DOHH2 (cell line): Measurements from ENCODE around the gene PRL.

Source experiments
- H3F3A ChIP-seq: fragments of 200-600 bp; sonication (generic), shearing (Covaris generic); 2 replicates; pipeline ENCODE4 v1.6.0; 2016; ENCODE audit warnings: antibody characterized with exemption, mild to moderate bottlenecking; ENCODE audit not compliant: control insufficient read depth, insufficient read depth
- H3K27ac ChIP-seq: fragments of 200-600 bp; sonication (generic); 2 replicates; pipeline ENCODE4 v1.5.1; 2014; ENCODE audit warnings: low read depth, mild to moderate bottlenecking, low read length, moderate library complexity
- H3K27me3 ChIP-seq: fragments of 200-600 bp; sonication (generic); 2 replicates; pipeline ENCODE4 v1.6.1; 2014; ENCODE audit warnings: mild to moderate bottlenecking, low read length, mixed read lengths; ENCODE audit not compliant: control insufficient read depth
- H3K36me3 ChIP-seq: fragments of 200-600 bp; sonication (generic); 2 replicates; pipeline ENCODE4 v1.6.1; 2014; ENCODE audit warnings: mild to moderate bottlenecking, low read length, moderate library complexity, mixed read lengths; ENCODE audit not compliant: control insufficient read depth
- H3K4me1 ChIP-seq: fragments of 200-600 bp; sonication (generic); 2 replicates; pipeline ENCODE4 v1.6.1; 2014; ENCODE audit warnings: mild to moderate bottlenecking, low read length, mixed read lengths; ENCODE audit not compliant: control insufficient read depth
- H3K4me2 ChIP-seq: fragments of 200-600 bp; sonication (generic); 2 replicates; pipeline ENCODE4 v1.6.0; 2014; ENCODE audit warnings: mild to moderate bottlenecking, low read length, moderate library complexity
- H3K4me3 ChIP-seq: fragments of 200-600 bp; sonication (generic); 2 replicates; pipeline ENCODE4 v1.5.1; 2014; ENCODE audit warnings: mild to moderate bottlenecking, low read length, mixed read lengths
- H3K79me2 ChIP-seq: fragments of 200-600 bp; sonication (generic); 2 replicates; pipeline ENCODE4 v1.6.1; 2014; ENCODE audit warnings: mild to moderate bottlenecking, low read length, mixed read lengths; ENCODE audit not compliant: control insufficient read depth
- H3K9me2 ChIP-seq: fragments of 200-600 bp; sonication (generic); replicated peaks from 2 replicates; pipeline ENCODE4 v1.6.1; 2014; ENCODE audit warnings: mild to moderate bottlenecking, low read length, mixed read lengths; ENCODE audit not compliant: control insufficient read depth
- H3K9me3 ChIP-seq: fragments of 200-600 bp; sonication (generic); 2 replicates; pipeline ENCODE4 v1.6.1; 2014; ENCODE audit warnings: antibody characterized with exemption, low read length, mixed read lengths; ENCODE audit not compliant: control insufficient read depth, insufficient read depth
- H4K20me1 ChIP-seq: fragments of 200-600 bp; sonication (generic); 2 replicates; pipeline ENCODE4 v1.6.0; 2014; ENCODE audit warnings: low read depth, mild to moderate bottlenecking, antibody characterized with exemption, low read length, moderate library complexity; ENCODE audit not compliant: control insufficient read depth, insufficient read depth
- EZH2phosphoT487 ChIP-seq: fragments of 200-600 bp; sonication (generic); IDR thresholded peaks from 2 replicates; pipeline ENCODE4 v1.6.1; 2017; ENCODE audit warnings: borderline replicate concordance, mild to moderate bottlenecking, antibody characterized with exemption, low read length, moderate library complexity, mixed read lengths
- TF ChIP-seq, protein P1 (sequence below): fragments of 200-600 bp; sonication (generic); IDR thresholded peaks from one replicate; pipeline ENCODE4 v1.5.1; 2014; ENCODE audit warnings: antibody characterized with exemption, mild to moderate bottlenecking, low read depth, low read length; ENCODE audit not compliant: poor library complexity, severe bottlenecking

Gene PRL

GRCh38 chr6:22253955-22254655, 42.7 kb downstream of the PRL start:
- no peak overlapping the region for H3K27ac ChIP-seq
- H3K36me3 ChIP-seq, result no peaks in the 10 kb centered on the region
- TF ChIP-seq, protein P1, sequence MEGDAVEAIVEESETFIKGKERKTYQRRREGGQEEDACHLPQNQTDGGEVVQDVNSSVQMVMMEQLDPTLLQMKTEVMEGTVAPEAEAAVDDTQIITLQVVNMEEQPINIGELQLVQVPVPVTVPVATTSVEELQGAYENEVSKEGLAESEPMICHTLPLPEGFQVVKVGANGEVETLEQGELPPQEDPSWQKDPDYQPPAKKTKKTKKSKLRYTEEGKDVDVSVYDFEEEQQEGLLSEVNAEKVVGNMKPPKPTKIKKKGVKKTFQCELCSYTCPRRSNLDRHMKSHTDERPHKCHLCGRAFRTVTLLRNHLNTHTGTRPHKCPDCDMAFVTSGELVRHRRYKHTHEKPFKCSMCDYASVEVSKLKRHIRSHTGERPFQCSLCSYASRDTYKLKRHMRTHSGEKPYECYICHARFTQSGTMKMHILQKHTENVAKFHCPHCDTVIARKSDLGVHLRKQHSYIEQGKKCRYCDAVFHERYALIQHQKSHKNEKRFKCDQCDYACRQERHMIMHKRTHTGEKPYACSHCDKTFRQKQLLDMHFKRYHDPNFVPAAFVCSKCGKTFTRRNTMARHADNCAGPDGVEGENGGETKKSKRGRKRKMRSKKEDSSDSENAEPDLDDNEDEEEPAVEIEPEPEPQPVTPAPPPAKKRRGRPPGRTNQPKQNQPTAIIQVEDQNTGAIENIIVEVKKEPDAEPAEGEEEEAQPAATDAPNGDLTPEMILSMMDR, result no peak
- TF ChIP-seq EZH2phosphoT487, result no peak
- H3K27me3 ChIP-seq, result no peaks in the 10 kb centered on the region
- no peaks in the 10 kb centered on the region for H3K9me2 ChIP-seq
- no peak overlapping the region for H3K4me2 ChIP-seq
- H3K4me3 ChIP-seq, result no peak overlapping the region
- no peaks in the 10 kb centered on the region for H3K79me2 ChIP-seq
- no peaks in the 10 kb centered on the region for H3K4me1 ChIP-seq
- no peaks in the 10 kb centered on the region for H4K20me1 ChIP-seq
- no peaks in the 10 kb centered on the region for H3F3A ChIP-seq
- no peaks in the 10 kb centered on the region for H3K9me3 ChIP-seq

- no peaks in the 10 kb centered on the region for H3K79me2 ChIP-seq
- H3K4me3 ChIP-seq, result no peak overlapping the region
- H3K36me3 ChIP-seq, result no peaks in the 10 kb centered on the region
- no peaks in the 10 kb centered on the region for H3K9me2 ChIP-seq
- TF ChIP-seq, protein P1, result no peak
- TF ChIP-seq EZH2phosphoT487, result no peak
- H4K20me1 ChIP-seq, result no peaks in the 10 kb centered on the region
- no peaks in the 10 kb centered on the region for H3F3A ChIP-seq
- H3K27ac ChIP-seq, result no peak overlapping the region
- H3K4me2 ChIP-seq, result no peak overlapping the region
- no peaks in the 10 kb centered on the region for H3K27me3 ChIP-seq
- H3K4me1 ChIP-seq, result no peaks in the 10 kb centered on the region
- no peaks in the 10 kb centered on the region for H3K9me3 ChIP-seq
These were observed 45.5 kb downstream of the PRL start for GRCh38 chr6:22251348-22251747.

- Histone ChIP-seq H3K4me3 (no peak overlapping the region), H3K9me2 (no peaks in the 10 kb centered on the region), H3K27ac (no peak overlapping the region), H3K4me1 (no peaks in the 10 kb centered on the region), H3K36me3 (no peaks in the 10 kb centered on the region), H3K79me2 (no peaks in the 10 kb centered on the region), H3K9me3 (no peaks in the 10 kb centered on the region), H3K27me3 (no peaks in the 10 kb centered on the region), H3F3A (no peaks in the 10 kb centered on the region), H4K20me1 (no peaks in the 10 kb centered on the region), H3K4me2 (no peak overlapping the region)
- TF ChIP-seq, protein P1, result no peak
- TF ChIP-seq EZH2phosphoT487, result no peak
These were observed 46.4 kb downstream of the PRL start for GRCh38 chr6:22250486-22250885.
